Measurements from ENCODE around the gene ZNF333.

The ZNF333 gene

DNA sequence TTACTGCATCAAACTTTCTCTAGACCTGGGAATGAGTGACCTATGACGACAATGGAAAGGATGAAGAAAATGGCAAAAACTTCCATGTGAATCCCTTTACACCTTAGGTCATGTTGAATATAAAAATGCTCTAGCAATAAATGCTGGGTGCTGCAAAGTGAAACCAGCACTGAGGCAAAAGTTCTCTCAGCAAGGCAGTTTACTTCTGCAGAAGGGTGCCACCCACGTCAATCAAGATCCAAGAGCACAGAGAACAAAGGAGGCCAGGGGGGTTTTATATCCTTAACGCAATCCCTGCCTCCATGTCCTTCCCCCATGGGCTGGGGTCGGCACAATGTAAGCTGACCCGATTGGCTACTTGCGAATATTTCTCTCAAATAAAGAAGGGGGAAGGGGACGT lies 38.7 kb downstream of the ZNF333 start:
- TF ChIP-seq, protein P1, sequence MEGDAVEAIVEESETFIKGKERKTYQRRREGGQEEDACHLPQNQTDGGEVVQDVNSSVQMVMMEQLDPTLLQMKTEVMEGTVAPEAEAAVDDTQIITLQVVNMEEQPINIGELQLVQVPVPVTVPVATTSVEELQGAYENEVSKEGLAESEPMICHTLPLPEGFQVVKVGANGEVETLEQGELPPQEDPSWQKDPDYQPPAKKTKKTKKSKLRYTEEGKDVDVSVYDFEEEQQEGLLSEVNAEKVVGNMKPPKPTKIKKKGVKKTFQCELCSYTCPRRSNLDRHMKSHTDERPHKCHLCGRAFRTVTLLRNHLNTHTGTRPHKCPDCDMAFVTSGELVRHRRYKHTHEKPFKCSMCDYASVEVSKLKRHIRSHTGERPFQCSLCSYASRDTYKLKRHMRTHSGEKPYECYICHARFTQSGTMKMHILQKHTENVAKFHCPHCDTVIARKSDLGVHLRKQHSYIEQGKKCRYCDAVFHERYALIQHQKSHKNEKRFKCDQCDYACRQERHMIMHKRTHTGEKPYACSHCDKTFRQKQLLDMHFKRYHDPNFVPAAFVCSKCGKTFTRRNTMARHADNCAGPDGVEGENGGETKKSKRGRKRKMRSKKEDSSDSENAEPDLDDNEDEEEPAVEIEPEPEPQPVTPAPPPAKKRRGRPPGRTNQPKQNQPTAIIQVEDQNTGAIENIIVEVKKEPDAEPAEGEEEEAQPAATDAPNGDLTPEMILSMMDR (IDR thresholded peaks at IDR 0.05): no peak

DNA sequence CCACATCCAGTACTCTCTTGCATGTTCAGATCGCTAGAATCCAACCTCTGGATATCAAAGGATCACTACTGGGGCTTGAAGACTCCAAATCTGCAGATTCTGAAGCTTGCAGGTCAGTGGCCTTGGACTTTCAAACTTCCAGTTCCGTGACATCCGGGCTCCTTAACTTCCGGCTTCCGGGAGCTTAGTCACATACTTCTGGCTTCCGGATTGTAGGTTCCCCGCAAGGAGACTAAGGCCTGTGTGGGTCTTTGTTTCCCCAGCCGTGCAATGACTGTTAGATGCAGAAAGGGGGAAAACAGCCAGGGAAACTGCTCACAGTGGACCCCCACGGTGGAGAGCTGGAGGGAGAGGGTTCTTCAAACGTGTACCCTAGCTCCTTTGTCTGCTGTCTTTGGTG lies 41.4 kb downstream of the ZNF333 start:
- TF ChIP-seq, protein P1 (IDR thresholded peaks at IDR 0.05): no peak

DNA sequence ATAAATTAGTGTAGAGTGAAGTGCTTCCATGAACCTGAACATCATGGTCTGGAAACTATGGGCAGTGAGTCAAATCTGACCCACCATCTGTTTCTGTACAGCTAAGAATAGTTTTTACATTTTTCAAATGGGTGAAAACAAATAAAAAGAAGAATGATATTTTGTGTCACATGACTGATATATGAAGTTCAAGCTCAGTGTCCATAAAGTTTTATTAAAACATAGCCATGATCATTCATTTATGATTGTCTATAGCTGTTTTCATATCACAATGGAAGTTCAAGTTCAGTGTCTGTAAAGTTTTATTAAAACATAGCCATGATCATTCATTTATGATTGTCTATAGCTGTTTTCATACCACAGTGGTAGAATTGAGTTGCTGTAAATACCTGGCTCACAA lies 42.7 kb downstream of the ZNF333 start:
- TF ChIP-seq, protein P1 (IDR thresholded peaks at IDR 0.05): no peak

DNA sequence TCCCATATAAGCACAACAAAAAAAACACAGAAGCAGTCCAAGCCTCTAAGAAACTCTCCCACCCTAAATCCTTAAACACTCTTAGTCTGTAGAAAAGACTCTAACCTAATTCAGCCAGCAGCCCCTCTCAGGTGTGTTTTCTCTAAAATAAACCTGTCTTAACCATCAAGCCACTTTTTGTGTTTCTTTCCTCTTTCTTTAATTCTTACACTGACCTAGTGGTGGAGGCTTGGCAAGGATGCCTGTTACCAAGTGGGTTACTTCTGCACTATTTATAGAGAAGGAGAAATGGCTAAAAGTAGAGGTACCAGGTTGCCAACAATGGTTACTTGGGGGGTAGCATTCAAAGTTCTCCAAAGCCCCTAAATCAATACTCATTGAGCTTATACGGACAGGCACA lies 43.7 kb downstream of the ZNF333 start:
- TF ChIP-seq, protein P1 (IDR thresholded peaks at IDR 0.05): no peak

DNA sequence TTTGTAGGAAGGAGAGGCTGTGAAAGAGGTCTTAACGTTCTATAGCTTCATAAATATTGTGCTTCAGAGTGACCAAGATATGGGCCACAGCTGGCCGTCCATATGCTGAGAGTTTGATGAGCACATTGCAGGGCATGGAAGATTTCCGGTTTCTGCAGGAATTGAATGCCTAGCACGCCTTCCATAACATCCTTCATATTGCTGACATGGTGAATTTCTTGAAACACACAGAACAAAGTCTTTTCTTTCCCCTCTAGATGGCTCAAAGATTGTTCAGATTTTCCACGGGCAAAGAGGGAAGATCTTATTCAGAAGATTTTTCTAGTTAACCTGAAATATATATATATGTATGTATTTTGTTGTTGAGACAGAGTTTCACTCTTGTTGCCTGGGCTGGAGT lies 46.1 kb downstream of the ZNF333 start:
- TF ChIP-seq, protein P1 (IDR thresholded peaks at IDR 0.05): no peak

DNA sequence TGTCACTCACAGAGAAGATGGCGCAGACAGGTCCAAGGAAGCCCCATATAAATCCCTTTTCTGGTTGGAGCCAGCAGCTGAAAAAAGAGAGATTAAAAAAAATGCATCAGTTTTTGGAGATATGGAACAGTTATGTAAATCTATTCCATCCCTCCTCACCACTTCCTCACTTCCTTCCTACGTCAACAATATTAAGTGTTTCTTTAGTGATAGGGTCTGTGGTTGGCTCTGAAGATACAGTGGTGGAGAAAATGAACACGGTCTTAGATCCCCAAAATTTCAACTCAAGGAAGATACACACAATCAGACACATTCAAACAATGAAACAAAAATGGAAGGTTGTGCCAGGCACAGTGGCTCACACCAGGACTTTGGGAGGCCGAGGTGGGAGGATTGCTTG lies 57.0 kb downstream of the ZNF333 start:
- TF ChIP-seq, protein P1 (IDR thresholded peaks at IDR 0.05): no peak

DNA sequence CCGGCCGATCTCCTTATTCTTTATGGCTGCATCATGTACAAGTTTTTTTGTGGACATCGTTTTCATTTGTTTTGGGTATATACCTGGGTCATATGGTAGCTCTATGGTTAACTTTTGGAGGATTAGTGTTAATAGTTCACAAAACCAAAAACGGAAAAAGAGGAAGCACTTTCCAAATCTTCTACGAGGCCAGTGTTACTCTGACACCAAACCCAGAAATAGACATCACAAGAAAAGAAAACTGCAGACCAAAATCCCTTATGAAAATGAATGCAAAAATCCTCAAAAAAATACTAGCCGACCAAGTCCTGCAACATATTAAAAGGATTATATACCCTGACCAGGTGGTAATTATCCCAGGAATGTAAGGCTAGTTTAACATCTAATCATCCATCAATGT lies 58.8 kb downstream of the ZNF333 start:
- TF ChIP-seq, protein P1 (IDR thresholded peaks at IDR 0.05): no peak

DNA sequence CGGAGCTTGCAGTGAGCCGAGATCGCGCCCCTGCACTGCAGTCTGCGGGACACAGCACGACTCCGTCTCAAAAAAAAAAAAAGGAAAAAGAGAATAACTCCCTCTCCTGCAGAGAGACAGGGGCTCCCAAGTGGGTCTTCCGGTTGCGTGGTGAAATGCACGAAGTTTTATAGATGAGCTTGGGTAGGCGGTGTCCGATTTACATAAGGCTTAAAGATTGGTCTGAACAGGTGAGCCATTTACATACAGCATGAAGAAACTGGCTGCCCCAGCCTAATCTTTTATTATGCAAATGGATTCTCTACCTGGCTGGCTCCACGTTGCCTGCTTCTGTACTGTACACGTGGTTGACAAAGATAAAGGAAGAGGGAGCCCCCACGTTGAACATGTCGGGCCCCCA lies 69.0 kb downstream of the ZNF333 start:
- TF ChIP-seq, protein P1 (IDR thresholded peaks at IDR 0.05): no peak
